ENCODE data around the gene TRAIP. TPM values are rescaled to one million over a fixed set of nuclear protein-coding genes. Genes with fewer than 3 reads are reported as not detected.

The TRAIP gene
- total RNA-seq, 1 donor from 2014 or later, result 3.2 TPM

DNA sequence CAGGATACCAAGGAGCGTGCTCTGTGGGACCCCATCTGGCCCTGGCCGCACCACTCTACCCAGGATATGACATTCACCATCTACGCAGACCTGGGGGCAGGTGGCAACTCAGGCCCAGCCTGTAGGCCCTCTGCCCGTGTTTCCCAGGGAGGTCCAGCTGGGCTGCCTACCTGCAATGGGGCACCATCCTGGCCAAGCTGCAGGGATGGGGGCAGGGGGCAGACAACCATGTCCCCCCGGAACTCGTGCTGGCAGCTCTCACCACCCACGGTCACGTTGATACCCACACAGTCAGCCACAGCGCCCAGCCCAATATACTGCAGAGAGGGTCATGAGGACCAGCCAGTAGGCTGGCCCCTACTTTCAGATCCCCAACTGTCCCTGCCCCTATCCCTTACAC is 39.4 kb upstream of the TRAIP start:
- Histone ChIP-seq H3K4me1 (ENCODE audit: insufficient read depth, low read length) (peaks cover 3% of the 10 kb centered on the region), H3K4me3 (ENCODE audit: insufficient read depth, low read depth, low read length) (no peak overlapping the region), H3K27ac (ENCODE audit: low read depth, low read length) (no peak overlapping the region), H3K79me2 (ENCODE audit: insufficient read depth, low read length) (no peaks in the 10 kb centered on the region), H4K20me1 (ENCODE audit: insufficient read depth, low read length) (no peaks in the 10 kb centered on the region), H3K9ac (ENCODE audit: low read length) (no peak overlapping the region), H2AFZ (ENCODE audit: low read depth, low read length) (no peak overlapping the region), H3K4me2 (ENCODE audit: low read length) (no peak overlapping the region), H3K36me3 (ENCODE audit: insufficient read depth, low read length) (no peaks in the 10 kb centered on the region), H3K27me3 (ENCODE audit: insufficient read depth, low read length) (no peaks in the 10 kb centered on the region), H3K9me3 (ENCODE audit: insufficient read depth, low read depth, low read length) (no peaks in the 10 kb centered on the region)
- peaks cover 3% of the 10 kb centered on the region for H3K9me3 Mint-ChIP-seq (ENCODE audit: unreplicated experiment)
- no peak overlapping the region for H3K27ac Mint-ChIP-seq (ENCODE audit: unreplicated experiment)
- H3K36me3 Mint-ChIP-seq (ENCODE audit: low read depth, unreplicated experiment), result peaks cover 3% of the 10 kb centered on the region
- DNase-seq (ENCODE audit: low read depth), result no peak
- no peak for FAIRE-seq
- H3K4me3 Mint-ChIP-seq (ENCODE audit: unreplicated experiment), result no peak overlapping the region
- TF ChIP-seq EZH2 (IDR thresholded peaks at IDR 0.05; ENCODE audit: insufficient read depth, low read length), result no peak
- TF ChIP-seq CTCF (IDR thresholded peaks at IDR 0.05; ENCODE audit: insufficient read depth, low read depth, low read length), result no peak
- H3K4me1 Mint-ChIP-seq (ENCODE audit: low read depth, unreplicated experiment), result no peaks in the 10 kb centered on the region
- peaks cover 14% of the 10 kb centered on the region for H3K27me3 Mint-ChIP-seq (ENCODE audit: low read depth, unreplicated experiment)

- no peaks in the 10 kb centered on the region for H3K9me3 Mint-ChIP-seq (ENCODE audit: unreplicated experiment)
Observed at GRCh38 chr3:49889296-49889695, 32.9 kb upstream of the TRAIP start.

GRCh38 chr3:49886922-49887265 is 30.5 kb upstream of the TRAIP start:
- H3K4me3 ChIP-seq (ENCODE audit: insufficient read depth, low read depth, low read length), result no peak overlapping the region
- no peaks in the 10 kb centered on the region for H3K4me1 ChIP-seq (ENCODE audit: insufficient read depth, low read length)
- no peaks in the 10 kb centered on the region for H3K36me3 Mint-ChIP-seq (ENCODE audit: low read depth, unreplicated experiment)
- H4K20me1 ChIP-seq (ENCODE audit: insufficient read depth, low read length), result no peaks in the 10 kb centered on the region
- peaks cover 15% of the 10 kb centered on the region for H3K27me3 Mint-ChIP-seq (ENCODE audit: low read depth, unreplicated experiment)
- H3K9ac ChIP-seq (ENCODE audit: low read length), result no peak overlapping the region
- H3K9me3 ChIP-seq (ENCODE audit: insufficient read depth, low read depth, low read length), result no peaks in the 10 kb centered on the region
- TF ChIP-seq EZH2 (IDR thresholded peaks at IDR 0.05; ENCODE audit: insufficient read depth, low read length), result no peak
- TF ChIP-seq CTCF (IDR thresholded peaks at IDR 0.05; ENCODE audit: insufficient read depth, low read depth, low read length), result no peak
- H3K79me2 ChIP-seq (ENCODE audit: insufficient read depth, low read length), result no peaks in the 10 kb centered on the region
- H3K27me3 ChIP-seq (ENCODE audit: insufficient read depth, low read length), result no peaks in the 10 kb centered on the region
- H3K4me3 Mint-ChIP-seq (ENCODE audit: unreplicated experiment), result no peak overlapping the region
- no peak for DNase-seq (ENCODE audit: low read depth)
- FAIRE-seq, result no peak
- H2AFZ ChIP-seq (ENCODE audit: low read depth, low read length), result no peak overlapping the region
- no peaks in the 10 kb centered on the region for H3K36me3 ChIP-seq (ENCODE audit: insufficient read depth, low read length)
- H3K9me3 Mint-ChIP-seq (ENCODE audit: unreplicated experiment), result no peaks in the 10 kb centered on the region
- H3K27ac ChIP-seq (ENCODE audit: low read depth, low read length), result no peak overlapping the region
- H3K4me1 Mint-ChIP-seq (ENCODE audit: low read depth, unreplicated experiment), result no peaks in the 10 kb centered on the region
- no peak overlapping the region for H3K4me2 ChIP-seq (ENCODE audit: low read length)
- no peak overlapping the region for H3K27ac Mint-ChIP-seq (ENCODE audit: unreplicated experiment)

More at GRCh38 chr3:49889296-49889695, 32.9 kb upstream of the TRAIP start:
- Histone ChIP-seq H3K4me2 (ENCODE audit: low read length) (no peak overlapping the region), H4K20me1 (ENCODE audit: insufficient read depth, low read length) (no peaks in the 10 kb centered on the region), H3K27me3 (ENCODE audit: insufficient read depth, low read length) (no peaks in the 10 kb centered on the region), H3K27ac (ENCODE audit: low read depth, low read length) (no peak overlapping the region), H3K4me1 (ENCODE audit: insufficient read depth, low read length) (no peaks in the 10 kb centered on the region), H3K36me3 (ENCODE audit: insufficient read depth, low read length) (no peaks in the 10 kb centered on the region), H3K4me3 (ENCODE audit: insufficient read depth, low read depth, low read length) (no peak overlapping the region), H3K79me2 (ENCODE audit: insufficient read depth, low read length) (no peaks in the 10 kb centered on the region), H3K9me3 (ENCODE audit: insufficient read depth, low read depth, low read length) (no peaks in the 10 kb centered on the region), H2AFZ (ENCODE audit: low read depth, low read length) (no peak overlapping the region), H3K9ac (ENCODE audit: low read length) (no peak overlapping the region)
- no peak for TF ChIP-seq CTCF (IDR thresholded peaks at IDR 0.05; ENCODE audit: insufficient read depth, low read depth, low read length)
- no peak for FAIRE-seq
- H3K4me1 Mint-ChIP-seq (ENCODE audit: low read depth, unreplicated experiment), result no peaks in the 10 kb centered on the region
- H3K4me3 Mint-ChIP-seq (ENCODE audit: unreplicated experiment), result no peak overlapping the region
- peaks cover 8% of the 10 kb centered on the region for H3K27me3 Mint-ChIP-seq (ENCODE audit: low read depth, unreplicated experiment)
- H3K27ac Mint-ChIP-seq (ENCODE audit: unreplicated experiment), result no peak overlapping the region
- no peak for DNase-seq (ENCODE audit: low read depth)
- no peaks in the 10 kb centered on the region for H3K36me3 Mint-ChIP-seq (ENCODE audit: low read depth, unreplicated experiment)

All from astrocyte (in vitro differentiated cells and primary cell).